ENCODE data around the gene MRO.
"Not testable (repeated sequence)": the region's sequence is repeated elsewhere in the genome, so short reads cannot be mapped to it uniquely, and the experiment has no call there.

Gene MRO

DNA sequence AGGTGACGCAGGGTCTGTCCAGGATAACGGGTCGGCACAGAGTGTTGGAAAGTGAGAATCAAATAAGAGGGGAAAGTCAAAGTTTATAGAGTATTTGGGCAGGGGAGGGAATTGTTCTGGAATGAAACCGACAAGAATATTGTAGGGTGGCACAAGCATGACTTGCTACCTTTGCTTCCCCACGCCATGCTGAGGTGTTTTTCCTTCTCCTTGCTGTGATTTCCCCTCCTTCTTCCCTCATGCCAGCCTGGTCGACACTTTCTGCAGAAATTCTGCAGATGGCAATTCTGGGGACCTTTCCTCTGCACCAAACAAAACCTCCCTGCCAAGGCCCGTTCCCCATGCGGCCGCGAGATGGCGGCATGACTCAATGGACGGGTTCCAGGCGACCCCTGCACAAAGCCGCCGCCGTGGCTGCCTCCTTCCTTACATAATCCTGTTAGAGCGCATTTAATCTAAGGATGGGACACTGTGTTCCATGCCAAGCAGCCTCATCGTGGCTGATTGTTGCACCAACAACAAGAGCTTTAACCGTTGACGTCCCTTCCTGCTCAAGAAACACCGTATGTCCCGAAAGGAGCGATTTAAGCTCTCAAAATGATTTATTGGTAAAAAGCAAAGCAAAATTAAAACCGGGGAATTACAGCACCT lies at the start of gene MRO:
Gene MRO, minus strand, starts transcription at position 289 of the 651 bp plus-strand sequence. CDS start 10,616 bp downstream, outside the sequence.
- Histone ChIP-seq H3K4me1 (ENCODE audit: insufficient read depth, low read length) (peaks cover 12% of the 10 kb centered on the region), H3K9me3 (ENCODE audit: control insufficient read depth, insufficient read depth, low read length) (no peaks in the 10 kb centered on the region), H3K36me3 (ENCODE audit: insufficient read depth, low read length) (no peaks in the 10 kb centered on the region), H3K9ac (ENCODE audit: low read depth, low read length) (peak within 1 kb of the TSS; percentile 47)

- no peaks in the 10 kb centered on the region for H3K9me3 ChIP-seq (ENCODE audit: control insufficient read depth, insufficient read depth, low read length)
- no peak overlapping the region for H3K9ac ChIP-seq (ENCODE audit: low read depth, low read length)
- peaks cover 3% of the 10 kb centered on the region for H3K4me1 ChIP-seq (ENCODE audit: insufficient read depth, low read length)
- no peaks in the 10 kb centered on the region for H3K36me3 ChIP-seq (ENCODE audit: insufficient read depth, low read length)
Measured at GRCh38 chr18:50869150-50869549, 49.3 kb upstream of the MRO start.

- no peak overlapping the region for H3K9ac ChIP-seq (ENCODE audit: low read depth, low read length)
- H3K4me1 ChIP-seq (ENCODE audit: insufficient read depth, low read length): peaks cover 3% of the 10 kb centered on the region
- H3K9me3 ChIP-seq (ENCODE audit: control insufficient read depth, insufficient read depth, low read length): no peaks in the 10 kb centered on the region
- H3K36me3 ChIP-seq (ENCODE audit: insufficient read depth, low read length): no peaks in the 10 kb centered on the region
Measured at GRCh38 chr18:50866765-50867164, 46.9 kb upstream of the MRO start.

DNA sequence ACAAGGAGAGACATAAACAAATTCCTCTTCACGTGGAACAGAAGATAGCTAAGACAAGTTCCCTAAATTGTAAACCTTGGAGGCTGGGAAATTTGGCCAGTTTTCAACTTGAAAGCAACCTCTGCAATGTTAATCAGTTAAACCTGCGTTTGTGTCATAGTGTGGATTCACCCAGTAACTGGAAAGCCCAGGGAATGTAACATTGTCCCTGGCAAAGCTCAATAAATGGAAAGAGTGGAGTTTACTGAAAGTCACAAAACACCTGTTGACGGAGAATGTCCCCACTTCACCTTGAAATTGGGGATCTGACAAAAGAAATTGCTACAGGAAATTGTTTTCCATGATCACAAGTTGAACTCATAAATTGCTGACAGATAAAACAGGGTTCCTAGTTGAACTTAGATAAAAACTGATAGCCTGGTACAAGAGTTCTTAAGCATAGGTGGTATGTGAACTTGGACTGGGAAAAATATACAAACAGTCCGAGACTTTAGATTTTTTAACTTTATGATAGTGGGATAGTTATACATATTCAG lies 44.1 kb upstream of the MRO start:
- Histone ChIP-seq H3K9ac (ENCODE audit: low read depth, low read length) (no peak overlapping the region), H3K4me1 (ENCODE audit: insufficient read depth, low read length) (no peaks in the 10 kb centered on the region), H3K36me3 (ENCODE audit: insufficient read depth, low read length) (no peaks in the 10 kb centered on the region), H3K9me3 (ENCODE audit: control insufficient read depth, insufficient read depth, low read length) (no peaks in the 10 kb centered on the region)

DNA sequence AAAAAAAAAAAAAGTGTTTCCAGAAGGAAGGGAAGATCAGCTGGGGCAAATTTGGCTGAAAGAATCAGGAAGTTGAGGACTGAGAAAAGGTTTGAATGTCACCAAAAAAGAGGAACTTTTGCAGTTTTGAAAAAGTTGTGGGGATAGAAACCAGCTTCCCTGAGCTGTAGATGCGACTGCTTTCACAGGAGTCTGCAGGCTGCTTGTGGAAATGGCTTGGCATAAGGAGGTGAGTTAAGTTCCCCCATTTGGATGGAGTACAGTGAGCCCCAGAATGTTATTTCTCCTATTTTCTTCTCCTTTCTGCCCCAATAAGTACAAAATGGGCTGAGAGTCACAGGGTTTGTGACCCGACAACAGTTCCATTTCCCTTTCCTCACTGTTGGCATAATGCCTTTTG lies 42.6 kb upstream of the MRO start:
- Histone ChIP-seq H3K9ac (ENCODE audit: low read depth, low read length) (no peak overlapping the region), H3K36me3 (ENCODE audit: insufficient read depth, low read length) (no peaks in the 10 kb centered on the region), H3K4me1 (ENCODE audit: insufficient read depth, low read length) (no peaks in the 10 kb centered on the region), H3K9me3 (ENCODE audit: control insufficient read depth, insufficient read depth, low read length) (no peaks in the 10 kb centered on the region)

- no peaks in the 10 kb centered on the region for H3K4me1 ChIP-seq (ENCODE audit: insufficient read depth, low read length)
- H3K9me3 ChIP-seq (ENCODE audit: control insufficient read depth, insufficient read depth, low read length): no peaks in the 10 kb centered on the region
- no peaks in the 10 kb centered on the region for H3K36me3 ChIP-seq (ENCODE audit: insufficient read depth, low read length)
- no peak overlapping the region for H3K9ac ChIP-seq (ENCODE audit: low read depth, low read length)
Measured at GRCh38 chr18:50861617-50862016, 41.8 kb upstream of the MRO start.

- Histone ChIP-seq H3K9me3 (ENCODE audit: control insufficient read depth, insufficient read depth, low read length) (no peaks in the 10 kb centered on the region), H3K4me1 (ENCODE audit: insufficient read depth, low read length) (no peaks in the 10 kb centered on the region), H3K36me3 (ENCODE audit: insufficient read depth, low read length) (no peaks in the 10 kb centered on the region), H3K9ac (ENCODE audit: low read depth, low read length) (no peak overlapping the region)
Measured at GRCh38 chr18:50859793-50860555, 40.2 kb upstream of the MRO start.

GRCh38 chr18:50857694-50858093 lies 37.9 kb upstream of the MRO start:
- Histone ChIP-seq H3K9me3 (ENCODE audit: control insufficient read depth, insufficient read depth, low read length) (no peaks in the 10 kb centered on the region), H3K4me1 (ENCODE audit: insufficient read depth, low read length) (no peaks in the 10 kb centered on the region), H3K36me3 (ENCODE audit: insufficient read depth, low read length) (no peaks in the 10 kb centered on the region), H3K9ac (ENCODE audit: low read depth, low read length) (no peak overlapping the region)

DNA sequence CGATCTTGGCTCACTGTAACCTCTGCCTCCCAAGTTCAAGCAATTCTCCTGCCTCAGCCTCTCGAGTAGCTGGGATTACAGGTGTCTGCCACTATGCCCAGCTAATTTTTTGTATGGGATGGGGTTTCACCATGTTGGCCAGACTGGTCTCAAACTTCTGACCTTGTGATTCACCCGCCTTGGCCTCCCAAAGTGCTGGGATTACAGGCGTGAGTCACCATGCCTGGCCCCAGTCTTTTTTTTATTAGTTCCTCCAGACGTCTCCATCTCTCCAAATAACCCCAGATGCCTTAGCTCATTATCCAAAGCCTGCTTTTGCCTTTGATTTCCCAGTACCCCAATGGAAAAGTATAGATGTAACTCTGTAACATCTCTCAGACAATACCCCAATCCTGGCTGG lies 37.4 kb upstream of the MRO start:
- not testable (repeated sequence) for H3K9ac ChIP-seq (ENCODE audit: low read depth, low read length); H3K9me3 ChIP-seq (ENCODE audit: control insufficient read depth, insufficient read depth, low read length); H3K4me1 ChIP-seq (ENCODE audit: insufficient read depth, low read length); H3K36me3 ChIP-seq (ENCODE audit: insufficient read depth, low read length)

DNA sequence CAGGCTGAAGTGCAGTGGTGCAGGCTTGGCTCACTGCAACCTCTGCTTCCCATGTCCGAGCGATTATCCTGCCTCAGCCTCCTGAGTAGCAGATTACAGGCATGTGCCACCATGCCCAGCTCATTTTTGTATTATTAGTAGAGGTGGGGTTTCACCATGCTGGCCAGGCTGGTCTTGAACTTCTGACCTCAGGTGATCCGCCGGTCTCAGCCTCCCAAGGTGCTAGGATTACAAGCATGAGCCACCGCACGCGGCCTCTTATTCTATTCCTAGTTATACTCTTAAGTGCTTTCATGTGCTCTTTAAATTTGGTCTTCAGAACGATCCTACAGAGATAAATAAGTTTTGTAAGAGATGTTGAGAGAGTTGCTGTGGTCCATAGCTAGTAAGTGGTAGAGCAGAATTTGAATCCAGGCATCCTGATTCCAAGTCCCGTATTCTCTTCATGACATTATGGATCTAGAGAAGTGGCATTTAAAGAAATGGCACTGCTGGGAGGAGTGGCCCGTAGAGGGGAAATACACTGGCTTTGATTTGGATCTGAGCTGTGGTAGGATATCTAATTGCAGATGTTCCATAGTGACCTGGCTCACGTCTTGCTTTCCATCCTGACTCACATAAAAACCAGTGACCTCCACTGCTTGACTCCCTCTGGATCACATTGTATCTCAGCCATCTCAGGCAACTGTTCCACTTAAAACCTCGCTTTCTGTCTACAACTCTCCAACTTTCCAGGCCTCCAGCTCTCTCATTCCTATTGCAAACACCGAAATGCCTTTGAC lies 36.4 kb upstream of the MRO start:
- no peaks in the 10 kb centered on the region for H3K9me3 ChIP-seq (ENCODE audit: control insufficient read depth, insufficient read depth, low read length)
- no peaks in the 10 kb centered on the region for H3K36me3 ChIP-seq (ENCODE audit: insufficient read depth, low read length)
- no peaks in the 10 kb centered on the region for H3K4me1 ChIP-seq (ENCODE audit: insufficient read depth, low read length)
- H3K9ac ChIP-seq (ENCODE audit: low read depth, low read length): no peak overlapping the region

DNA sequence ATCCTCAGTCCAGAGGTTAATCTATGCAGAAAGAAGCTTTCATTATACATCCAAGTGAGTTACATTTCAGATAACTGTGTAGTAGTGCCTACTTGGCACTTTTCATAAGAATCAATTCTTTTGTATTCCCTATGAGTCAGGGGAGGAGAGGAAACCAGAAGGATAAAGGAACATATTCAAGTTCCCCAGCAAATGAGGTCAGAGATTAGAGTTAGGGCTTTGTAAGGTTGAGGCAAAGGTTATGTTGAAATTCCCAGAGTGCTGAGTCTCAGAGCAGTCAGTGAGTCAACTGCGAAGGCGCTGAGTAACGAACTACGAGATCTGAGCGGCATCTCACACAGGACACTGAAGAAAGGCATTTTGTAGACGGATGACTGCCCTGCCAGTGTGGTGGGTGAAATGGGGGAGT lies 34.1 kb upstream of the MRO start:
- Histone ChIP-seq H3K36me3 (ENCODE audit: insufficient read depth, low read length) (no peaks in the 10 kb centered on the region), H3K9me3 (ENCODE audit: control insufficient read depth, insufficient read depth, low read length) (no peaks in the 10 kb centered on the region), H3K4me1 (ENCODE audit: insufficient read depth, low read length) (no peaks in the 10 kb centered on the region), H3K9ac (ENCODE audit: low read depth, low read length) (no peak overlapping the region)

DNA sequence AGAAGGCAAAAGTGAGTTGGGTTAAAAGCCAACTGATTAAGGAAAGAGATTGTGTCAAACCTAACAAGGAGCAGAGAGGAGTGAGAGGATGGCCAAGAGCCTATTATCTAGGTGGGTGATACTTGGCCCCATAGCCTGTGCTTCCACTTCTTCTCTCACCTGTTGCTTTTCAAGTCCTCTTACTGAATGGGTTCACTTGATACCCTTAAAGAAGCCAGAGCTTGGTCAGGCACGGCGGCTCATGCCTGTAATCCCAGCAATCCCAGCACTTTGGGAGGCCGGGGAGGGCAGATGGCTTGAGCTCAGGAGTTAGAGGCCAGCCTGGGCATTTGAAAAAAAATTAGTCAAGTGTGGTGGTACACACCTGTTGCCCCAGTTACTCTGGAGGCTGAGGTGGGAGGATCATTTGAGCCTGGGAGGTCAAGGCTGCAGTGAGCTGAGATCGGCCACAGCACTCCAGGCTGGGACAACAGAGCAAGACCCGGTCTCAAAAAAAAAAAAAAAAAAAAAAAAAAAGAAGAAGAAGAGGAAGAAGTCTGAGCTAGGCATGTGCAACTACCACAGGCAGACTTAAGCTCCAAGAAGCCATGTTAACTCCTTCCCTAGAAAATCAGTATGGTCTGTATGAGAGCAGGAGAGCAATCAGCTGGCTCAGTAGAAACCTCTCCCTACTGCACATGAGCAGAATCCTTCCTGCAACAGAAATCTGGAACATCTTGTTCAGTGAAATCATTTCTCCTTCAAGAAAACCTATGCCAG lies 30.7 kb upstream of the MRO start:
- Histone ChIP-seq H3K9me3 (ENCODE audit: control insufficient read depth, insufficient read depth, low read length) (no peaks in the 10 kb centered on the region), H3K4me1 (ENCODE audit: insufficient read depth, low read length) (no peaks in the 10 kb centered on the region), H3K36me3 (ENCODE audit: insufficient read depth, low read length) (no peaks in the 10 kb centered on the region), H3K9ac (ENCODE audit: low read depth, low read length) (no peak overlapping the region)

DNA sequence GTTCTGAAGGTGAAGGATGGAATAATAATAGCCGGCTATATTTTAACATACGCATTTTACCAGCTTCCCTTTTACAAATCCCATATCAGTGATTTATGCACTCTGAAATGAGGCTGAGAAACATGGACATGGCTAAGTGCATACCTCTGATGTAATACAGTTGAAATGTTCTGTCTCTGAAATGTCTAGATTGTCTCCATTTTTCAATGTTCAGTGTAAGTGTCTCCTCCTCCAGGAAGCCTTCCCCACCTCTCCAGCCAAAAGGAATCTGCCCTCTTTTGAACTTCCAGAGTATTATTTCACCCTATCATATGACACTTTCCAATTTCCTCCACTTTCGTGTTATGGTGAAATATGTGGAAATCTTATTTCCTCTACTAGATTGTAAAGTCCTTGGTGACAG lies 29.6 kb upstream of the MRO start:
- Histone ChIP-seq H3K9ac (ENCODE audit: low read depth, low read length) (no peak overlapping the region), H3K9me3 (ENCODE audit: control insufficient read depth, insufficient read depth, low read length) (no peaks in the 10 kb centered on the region), H3K36me3 (ENCODE audit: insufficient read depth, low read length) (no peaks in the 10 kb centered on the region), H3K4me1 (ENCODE audit: insufficient read depth, low read length) (no peaks in the 10 kb centered on the region)

DNA sequence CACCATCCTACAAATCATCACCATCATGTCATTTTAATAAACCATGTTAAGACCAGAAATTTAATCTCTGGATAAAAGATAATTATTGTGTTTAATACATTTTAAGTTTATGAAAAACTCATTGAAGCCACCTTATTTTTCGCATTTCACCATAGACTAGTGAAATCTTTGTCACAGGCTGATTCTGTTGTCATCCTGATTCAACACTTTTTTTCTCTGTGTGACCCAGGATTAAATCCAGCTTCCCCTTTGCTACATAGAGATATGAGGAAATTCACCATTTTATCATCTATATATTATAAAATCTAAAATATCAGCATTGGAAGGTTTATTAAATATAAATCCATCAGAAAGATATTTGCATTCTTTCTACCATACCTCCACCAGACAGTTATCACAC lies 29.2 kb upstream of the MRO start:
- Histone ChIP-seq H3K36me3 (ENCODE audit: insufficient read depth, low read length) (no peaks in the 10 kb centered on the region), H3K9ac (ENCODE audit: low read depth, low read length) (no peak overlapping the region), H3K4me1 (ENCODE audit: insufficient read depth, low read length) (no peaks in the 10 kb centered on the region), H3K9me3 (ENCODE audit: control insufficient read depth, insufficient read depth, low read length) (no peaks in the 10 kb centered on the region)

All from ES-I3 (cell line).